GM18868 (cell line): Measurements from ENCODE around the gene IRAK1.

Source experiments
- ATAC-seq: cut with Tn5 transposase; IDR thresholded peaks from one replicate; pipeline ENCODE4 v1.9.1; 2021; ENCODE audit warnings: mild to moderate bottlenecking, moderate library complexity; ENCODE audit not compliant: unreplicated experiment

The IRAK1 gene

DNA sequence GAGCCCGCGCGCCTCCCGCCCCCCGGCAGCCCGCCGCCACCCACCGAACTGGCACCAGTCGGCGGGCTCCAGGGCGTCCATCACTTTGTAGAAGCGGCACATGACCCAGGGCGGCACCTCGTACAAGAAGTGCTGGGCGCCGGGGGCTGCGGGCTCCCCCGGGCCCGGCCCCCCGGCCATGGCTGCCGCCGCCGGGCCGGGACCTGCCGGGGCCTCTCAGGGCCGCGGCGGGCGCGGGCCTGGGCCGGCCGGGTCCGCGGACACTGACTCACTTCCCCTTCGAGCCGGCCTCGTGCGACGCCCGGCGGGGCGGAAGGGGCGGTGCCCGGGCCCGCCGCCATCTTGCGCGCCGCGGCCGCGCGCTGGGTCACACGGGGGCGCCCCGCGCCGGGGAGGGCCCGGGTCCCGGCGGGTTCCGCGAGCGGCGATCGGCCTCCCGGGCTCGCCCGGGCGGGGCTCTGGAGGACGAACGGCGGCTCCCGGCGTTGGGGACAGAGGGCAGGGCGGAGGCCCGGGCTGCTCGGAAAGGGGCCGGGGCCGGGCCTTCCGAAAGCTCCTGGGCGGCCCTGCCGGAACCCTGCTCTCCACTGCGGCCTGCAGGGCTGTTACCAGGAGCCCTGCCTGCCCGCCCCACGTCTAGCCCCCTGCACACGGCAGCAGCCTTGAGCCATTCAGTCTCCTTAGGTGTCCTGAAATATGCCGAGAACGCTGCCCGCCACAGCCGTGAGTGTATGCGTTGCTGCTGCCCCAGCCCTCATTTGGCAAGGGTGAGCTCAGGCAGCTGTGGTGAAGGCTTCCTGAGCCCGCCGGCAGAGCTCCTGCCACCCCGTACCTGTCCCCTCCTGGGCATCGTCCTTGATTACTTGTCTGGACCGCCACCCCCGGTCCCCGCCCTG is at the start of gene IRAK1:
Gene IRAK1 (minus strand): TSS at position 270 of the 896 bp plus-strand sequence. CDS start 90 bp downstream, at position 180.
- peak; percentile 73 for ATAC-seq

DNA sequence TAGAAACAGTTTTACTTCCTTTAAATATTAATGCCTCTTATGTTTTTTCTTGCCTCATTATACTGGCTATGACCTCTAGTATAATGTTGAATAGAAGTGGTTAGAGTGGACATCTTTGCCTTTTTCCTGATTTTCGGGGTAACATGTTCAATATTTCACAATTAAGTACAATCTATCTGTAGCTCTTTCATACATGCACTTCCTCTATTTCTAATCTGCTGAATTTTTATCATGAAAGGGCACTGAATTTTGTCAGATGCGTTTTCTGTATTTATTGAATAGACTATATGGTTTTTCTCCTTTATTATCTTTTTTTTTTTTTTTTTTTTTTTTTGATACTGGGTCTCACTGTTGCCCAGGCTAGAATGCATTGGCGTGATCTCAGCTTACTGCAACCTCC is 48.9 kb upstream of the IRAK1 start:
- no peak for ATAC-seq

DNA sequence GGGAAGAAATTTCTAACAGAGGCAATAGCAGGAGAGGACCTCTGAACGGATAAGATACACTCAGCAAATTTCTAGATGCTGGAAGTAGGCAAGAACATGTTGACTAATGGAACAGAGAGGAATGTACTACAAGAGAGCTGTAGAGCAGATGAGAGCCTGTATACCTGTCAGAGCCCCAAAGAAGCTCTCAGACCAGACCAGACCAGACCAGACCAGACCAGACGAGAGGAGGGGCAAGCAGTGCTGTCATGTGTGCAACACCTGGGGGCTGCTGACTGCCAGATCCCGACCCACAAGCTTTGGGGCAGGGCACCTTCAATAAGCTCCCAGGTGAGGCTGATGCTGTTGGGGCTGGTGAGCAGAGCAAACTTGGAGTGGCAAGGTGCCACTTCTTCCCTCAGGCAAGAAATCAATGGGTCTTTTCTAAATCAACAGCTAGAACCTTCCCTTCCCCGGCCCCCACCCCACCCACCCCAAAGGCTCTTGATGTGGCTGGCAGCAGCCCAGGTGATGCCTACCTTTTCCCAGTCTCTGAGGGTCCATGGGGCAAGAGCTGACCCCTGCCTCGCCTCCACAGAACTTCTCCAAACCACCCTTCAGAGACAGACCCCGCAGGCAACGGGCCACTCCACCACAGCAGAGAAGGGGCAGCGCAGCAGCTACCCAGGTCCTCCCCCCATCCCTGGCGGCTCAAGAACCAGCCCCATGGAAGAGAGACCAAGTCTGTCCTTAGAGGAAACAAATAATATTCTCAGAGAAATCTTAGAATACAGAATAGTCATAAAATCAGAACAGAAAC is 45.1 kb upstream of the IRAK1 start:
- ATAC-seq, result no peak

DNA sequence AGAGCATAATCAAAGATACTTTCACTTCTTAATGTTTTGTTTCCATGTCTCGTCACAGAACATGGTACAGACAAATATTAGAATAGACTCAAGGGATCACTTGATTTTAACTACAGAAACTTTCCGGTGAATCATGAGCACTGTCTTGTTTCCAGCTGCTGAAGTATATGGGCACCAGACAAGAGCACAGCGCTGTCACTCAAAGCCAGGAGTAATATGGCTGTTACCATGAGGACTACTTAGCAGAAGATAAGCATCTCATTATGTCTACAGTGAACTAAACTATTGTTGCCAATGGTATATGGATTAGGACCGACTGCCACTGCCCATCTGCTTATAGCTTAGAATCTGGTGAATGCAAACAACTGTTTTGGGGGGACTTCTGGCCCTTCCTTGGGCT is 43.5 kb upstream of the IRAK1 start:
- no peak for ATAC-seq

DNA sequence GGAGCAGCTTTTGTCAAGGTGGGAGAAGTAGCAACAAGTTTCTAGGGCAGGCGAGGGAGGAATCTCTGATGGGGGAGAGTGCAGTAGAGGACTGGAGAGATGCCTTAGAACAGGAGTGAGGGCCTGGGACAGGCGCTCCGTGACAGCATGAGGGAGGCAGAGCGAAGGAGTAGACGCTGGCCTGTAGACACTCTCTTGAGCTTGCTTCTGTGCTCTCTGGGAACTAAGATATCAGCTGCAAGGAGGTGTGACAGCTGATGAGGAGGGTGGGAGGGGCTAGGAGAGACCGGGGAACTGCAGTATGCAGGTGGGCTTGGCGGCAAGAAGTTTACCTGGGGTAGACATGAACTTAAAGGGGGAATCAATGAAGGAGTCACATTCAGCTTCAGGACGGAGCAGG is 42.1 kb upstream of the IRAK1 start:
- ATAC-seq, result no peak

DNA sequence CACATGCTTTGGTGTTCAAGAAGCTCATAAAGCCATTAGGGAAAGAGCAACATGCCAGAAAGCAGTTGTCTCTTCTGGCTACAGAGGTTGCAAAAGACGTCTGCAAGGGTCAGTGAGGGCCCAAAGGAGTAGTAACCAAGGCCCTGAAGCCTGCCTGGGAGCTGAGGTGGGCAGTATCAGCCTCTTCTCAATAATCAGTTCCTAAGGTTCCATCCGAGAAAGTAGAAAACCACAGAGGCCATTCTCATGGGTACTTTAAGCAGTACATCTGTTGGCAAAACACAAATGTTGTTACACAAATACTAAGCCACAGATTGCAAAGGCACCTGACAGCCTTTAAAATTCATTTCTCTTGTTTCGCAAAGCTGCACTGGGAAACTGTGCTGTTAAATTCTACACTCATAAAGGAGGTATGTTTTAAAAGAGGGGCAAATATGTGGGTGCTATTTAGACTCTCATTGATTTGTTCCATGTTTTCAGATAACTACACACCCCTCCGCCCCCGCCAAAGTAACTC is 40.1 kb upstream of the IRAK1 start:
- ATAC-seq, result no peak

DNA sequence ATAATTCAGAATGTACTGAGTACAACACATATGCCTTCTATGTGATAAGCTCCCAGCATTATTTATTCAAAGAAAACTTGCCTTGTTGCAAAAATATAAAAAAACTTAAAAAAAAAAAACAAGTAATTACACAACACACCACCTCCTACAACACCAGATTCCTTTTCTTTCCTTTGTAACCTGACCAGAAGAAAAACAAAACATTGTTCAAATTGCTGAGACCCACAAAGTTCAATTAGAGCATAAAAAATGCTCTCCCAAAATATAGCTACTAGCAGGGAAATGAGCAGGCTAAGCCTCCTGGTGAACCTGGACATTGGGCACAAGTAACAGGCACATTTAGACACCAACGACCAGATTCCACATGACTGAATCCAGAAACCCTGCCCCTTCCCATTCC is 39.5 kb upstream of the IRAK1 start:
- no peak for ATAC-seq

DNA sequence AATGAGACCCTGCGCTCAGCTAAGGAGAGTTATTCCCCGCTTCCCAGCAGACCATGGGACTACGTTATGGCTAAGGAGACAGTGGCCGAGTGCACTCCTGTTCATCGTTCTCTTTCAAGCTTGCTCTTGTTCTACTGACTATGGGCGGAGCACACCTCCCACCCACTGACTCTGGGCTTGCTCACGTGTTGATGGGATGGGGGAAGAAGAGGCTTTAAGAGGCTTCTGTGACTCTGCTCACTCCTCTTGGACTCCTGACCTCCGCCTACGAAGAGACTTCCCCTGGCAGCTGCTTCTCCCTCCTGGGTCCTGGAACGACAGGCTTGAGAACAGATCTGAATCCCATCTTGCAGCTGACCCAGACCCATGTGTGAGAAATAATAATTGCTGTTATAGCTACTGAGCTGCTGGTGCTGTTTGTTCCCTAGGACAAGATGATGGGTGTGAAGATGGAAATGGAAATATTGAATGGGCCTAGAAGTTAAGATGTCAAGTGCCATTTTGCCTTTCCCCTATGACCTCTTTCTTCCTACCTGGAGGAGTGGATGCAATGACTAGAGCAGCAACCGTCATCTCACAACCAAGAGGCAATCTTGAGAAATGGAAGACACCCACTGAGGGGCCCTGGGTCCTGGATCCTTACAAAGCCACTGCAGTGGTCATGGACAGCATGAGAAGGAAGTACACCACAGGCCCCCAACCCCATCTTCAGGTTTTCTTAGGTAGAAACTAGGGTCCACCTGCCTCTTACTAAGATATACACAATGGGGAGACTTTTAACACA is 38.7 kb upstream of the IRAK1 start:
- no peak for ATAC-seq

DNA sequence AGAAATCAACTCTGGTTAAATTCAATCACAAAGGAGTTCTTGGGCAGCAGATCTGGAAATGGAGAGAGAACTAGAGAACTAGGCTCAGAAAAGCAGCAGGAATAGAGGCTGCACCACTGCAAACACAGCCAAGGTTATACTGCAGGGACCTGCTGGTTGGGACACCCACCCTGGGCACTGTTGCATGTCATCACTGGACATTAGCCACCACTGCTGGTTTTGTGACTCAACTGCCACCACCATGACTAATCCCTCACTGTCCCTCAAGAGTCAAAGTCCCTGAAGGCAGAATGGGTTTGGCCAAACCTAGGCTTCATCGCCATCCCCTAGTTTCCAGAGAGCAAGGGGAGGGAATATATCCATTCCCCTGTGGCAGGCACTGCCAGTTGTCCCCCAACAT is 38.1 kb upstream of the IRAK1 start:
- no peak for ATAC-seq

DNA sequence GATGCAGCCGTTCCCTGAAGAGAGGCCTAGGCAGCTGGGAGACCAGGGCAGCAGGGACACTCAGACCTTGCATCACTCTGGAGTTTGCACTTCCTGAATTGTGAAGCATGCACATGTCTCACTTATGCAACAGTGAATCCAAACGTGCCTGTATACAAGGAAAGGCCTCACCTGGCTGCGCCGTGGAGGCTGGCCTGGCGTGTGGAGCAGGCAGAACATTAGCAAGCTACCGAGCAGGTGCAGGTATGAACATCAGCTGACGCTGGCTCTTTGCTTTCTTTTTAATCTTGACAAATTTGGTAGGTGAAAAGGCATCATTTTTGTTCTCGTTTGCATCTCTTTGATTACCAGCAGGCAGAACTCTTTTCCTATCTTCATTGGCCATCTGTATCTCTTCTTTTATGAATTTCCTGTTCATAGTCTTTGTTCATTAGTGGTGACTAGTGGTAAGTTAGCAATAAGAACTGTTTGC is 37.1 kb upstream of the IRAK1 start:
- no peak for ATAC-seq

DNA sequence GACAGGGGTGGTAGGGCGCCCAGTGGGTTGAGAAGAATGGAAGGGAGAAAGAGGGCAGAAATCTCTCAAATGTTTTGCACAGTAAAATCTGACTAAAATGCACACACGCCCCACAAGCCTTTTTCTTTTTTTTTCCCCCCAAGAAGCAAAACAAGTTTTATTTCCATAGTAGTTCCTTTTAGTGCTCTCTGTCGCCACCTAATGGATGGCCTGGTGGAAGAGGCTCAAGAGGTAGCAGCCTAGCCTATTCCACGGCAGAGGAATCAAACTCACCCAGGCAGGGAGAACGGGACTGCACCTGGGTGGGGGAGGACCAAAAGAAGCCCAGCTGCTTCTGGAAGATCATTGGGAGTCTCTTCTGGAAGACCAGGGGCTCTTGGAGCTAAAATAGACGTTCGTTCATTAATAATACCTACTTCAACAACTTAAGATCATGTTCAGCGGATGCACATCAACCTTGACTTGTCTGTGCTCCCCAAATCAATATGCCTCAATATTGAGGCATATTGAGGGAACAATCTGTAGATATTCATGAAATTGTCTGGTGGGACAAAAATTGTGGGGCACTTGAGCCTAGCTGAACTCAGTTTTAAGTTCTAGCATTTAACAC is 31.6 kb upstream of the IRAK1 start:
- no peak for ATAC-seq

DNA sequence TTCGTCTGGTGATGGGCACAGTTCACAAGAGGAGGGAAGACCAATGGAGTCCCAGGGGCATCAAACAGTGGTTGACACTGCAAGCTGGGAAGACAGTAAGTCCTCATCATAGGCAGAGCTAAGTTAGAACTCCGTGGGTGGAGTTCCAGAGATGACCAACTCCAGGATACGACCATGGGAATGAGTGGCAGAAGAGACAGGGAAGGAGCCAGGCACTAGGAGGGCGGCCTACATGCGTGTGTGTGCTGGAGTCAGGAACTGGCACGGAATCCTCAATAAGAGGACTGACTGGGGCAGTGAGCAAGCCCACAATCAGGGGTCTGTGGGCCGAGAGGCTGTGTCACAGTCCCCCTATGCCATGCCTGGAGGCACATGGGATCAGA is 30.4 kb upstream of the IRAK1 start:
- ATAC-seq, result no peak

DNA sequence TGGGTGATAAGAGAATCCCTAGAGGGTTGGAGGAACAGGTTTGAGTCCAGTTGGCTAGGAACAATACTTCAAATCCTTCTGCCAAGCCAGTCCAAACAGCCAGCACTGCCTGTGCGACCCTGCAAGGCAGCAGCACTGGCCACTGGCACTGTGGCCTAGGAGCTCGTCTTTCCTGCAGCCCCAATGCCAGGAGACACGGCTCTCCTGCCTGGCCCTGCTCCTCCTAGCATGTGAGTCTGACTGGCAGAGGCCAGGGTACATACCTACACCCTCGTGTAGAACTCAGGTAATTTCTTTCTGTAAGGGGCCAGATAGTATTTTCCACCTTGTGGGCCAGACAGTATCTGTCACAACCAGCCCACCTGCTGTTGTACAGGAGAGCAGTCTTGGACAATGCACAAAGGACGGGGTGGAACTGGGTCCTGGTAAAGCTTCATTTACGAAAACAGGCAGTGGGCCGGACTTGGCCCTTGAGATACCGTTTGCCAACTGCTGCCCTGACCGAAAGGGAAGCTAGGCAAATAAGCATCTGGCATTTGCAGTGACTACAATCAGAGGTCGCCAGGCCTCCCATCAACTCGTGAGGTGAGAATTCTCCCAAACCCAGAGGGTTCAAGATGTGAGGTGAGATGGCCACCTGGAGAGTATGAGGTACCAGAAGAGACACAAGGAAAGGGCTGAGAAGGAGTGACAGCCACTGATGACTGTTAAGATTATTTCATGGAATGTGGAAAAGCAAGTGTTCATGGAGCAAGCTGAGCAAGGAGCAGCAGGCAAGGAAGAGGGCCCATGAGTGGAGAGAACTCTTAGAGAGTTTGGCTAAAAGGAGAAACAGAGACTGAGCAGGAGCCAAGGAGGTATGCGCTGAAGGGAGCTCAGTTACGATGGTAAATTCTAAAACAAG is 29.8 kb upstream of the IRAK1 start:
- ATAC-seq, result no peak

DNA sequence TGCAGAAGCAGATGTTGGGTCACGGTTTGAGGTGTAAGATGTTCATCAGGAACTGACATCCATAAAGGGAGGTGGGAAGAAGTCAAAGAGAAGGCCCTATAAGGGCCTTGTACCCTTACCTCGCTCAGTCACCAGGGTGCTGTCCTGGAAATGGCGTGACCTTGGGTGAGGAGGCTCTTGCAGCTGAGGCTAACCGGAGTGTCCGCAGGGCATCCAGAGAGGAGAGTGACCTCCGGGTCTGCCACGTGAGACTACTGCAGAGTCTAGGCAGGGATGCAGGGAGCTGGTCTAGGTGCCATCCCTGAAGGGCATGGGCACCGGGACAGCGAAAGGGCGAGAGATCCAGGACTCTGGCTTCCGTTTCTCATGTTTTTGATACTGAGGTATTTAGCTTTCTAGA is 28.7 kb upstream of the IRAK1 start:
- ATAC-seq, result no peak

DNA sequence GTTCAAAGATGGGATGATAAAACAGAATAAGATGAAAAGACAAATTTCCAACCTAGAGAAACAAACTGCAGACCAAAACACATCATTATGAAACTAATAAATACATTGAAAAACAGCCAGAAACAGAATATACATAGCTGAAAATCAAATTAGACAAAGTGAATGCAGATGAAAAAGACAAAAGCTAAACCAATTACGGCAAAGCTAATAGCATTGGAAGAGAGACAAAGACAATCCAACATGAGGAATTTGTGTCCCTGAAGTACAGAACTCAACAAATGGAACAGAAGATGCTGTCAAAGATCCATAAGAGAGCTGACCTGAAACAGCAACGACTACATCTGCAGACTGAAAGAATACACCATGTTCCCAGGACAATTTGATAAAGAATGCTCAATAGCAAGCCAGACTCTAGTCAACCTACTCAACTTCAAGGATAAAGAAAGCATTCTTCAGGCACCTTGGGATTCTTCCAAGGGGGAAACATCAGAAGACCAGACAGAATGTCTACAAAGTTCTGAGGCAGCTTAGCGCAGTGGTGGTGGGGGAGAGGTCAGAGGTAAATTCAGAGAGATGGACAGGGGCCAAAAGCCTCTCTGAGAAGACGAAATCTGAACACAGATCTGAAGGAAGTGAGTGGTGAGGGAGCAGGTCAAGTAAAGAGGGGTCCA is 27.4 kb upstream of the IRAK1 start:
- no peak for ATAC-seq

DNA sequence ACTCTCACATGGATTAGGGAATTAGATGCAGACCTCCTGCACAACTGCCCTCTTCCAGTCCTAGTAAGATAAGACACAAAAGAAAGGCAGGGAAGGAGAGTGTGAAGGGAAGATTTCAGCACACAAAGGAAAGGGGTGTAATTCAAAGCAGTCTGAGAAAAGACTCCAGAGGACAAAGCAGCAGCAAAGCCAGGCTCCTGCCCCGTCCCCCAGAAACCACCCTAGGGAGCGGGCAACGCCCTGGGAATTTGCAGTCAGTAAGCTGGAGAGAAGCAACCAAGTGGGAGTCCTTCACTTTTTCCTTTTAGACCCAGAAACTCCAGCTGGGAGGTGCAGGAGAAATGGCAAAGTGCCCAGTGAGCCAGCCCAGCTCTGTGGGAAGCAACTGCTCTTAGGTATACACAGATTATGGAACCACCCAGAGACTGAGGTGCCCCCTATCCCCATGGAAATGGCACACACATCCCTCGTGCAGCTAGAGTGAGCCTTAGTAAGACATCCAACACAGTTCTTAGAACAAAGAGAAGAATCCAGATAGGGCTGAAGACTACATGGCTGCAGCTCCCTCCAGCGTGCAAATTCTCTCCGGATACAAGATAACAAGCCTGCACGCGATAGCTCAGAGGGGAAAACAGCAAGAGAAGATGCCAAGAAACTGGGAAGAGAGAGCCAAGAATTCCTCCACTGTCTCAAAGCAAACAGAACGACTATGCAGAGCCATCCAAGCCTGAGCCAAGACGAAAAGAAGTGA is 26.5 kb upstream of the IRAK1 start:
- no peak for ATAC-seq

DNA sequence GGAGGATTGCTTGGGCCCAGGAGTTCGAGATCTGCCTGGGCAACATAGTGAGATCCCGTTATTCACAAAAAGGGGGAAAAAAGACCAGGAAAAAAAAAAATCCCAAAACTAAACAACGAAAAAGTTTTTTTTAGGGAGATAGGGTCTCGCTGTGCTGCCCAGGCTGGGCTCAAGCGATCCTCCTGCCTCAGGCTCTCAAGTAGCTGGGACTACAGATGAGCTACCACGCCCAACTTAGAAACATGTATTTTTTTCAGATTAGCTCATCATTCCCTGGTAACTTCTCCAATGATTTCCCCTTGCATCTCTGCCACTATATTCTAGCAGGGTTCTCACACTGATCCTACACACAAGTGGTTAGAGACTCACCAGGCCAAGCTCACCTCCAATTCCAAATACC is 24.4 kb upstream of the IRAK1 start:
- no peak for ATAC-seq

DNA sequence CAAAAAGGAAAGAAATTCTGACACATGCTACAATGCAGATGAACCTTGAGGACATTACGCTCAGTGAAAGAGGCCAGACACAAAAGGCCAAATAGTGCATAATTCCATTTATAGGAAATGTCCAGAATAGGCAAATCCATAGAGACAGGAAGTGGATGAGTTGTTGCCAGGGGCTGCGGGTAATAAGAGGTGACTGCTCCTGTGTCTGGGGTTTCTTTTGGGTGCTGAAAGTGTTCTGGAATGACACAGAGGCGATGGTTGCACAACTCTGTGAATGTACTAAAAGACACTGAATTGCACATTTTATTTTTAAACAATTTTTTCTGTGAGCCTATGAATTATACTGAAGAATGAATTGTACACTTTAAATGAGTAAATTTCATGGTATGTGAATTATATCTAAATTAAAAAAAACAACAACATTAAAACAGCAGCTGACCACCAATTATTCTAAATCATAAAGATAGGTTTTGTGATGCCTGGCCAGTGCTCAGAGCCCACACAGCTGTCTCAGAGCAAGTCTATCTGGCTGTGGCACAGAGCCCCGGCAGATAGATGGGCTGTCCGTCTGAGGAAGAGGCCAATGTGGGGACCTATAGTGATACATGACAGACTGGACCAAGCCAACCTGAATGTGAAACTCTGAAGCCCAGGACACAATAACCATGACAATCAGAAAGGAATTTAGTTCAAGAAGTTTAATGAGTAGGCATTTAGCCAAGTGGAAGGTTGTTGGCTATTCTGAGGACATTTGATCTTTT is 23.5 kb upstream of the IRAK1 start:
- ATAC-seq, result no peak
